NAMALWA (cell line): ENCODE measurements around the gene BORCS5.
"Not testable (repeated sequence)": the region's sequence is repeated elsewhere in the genome, so short reads cannot be mapped to it uniquely, and the experiment has no call there.

ENCODE experiments used
- DNase-seq: peaks from one replicate; pipeline ENCODE4 v3.0.0-alpha.2; 2015; ENCODE audit warnings: low spot score

BORCS5 gene

DNA sequence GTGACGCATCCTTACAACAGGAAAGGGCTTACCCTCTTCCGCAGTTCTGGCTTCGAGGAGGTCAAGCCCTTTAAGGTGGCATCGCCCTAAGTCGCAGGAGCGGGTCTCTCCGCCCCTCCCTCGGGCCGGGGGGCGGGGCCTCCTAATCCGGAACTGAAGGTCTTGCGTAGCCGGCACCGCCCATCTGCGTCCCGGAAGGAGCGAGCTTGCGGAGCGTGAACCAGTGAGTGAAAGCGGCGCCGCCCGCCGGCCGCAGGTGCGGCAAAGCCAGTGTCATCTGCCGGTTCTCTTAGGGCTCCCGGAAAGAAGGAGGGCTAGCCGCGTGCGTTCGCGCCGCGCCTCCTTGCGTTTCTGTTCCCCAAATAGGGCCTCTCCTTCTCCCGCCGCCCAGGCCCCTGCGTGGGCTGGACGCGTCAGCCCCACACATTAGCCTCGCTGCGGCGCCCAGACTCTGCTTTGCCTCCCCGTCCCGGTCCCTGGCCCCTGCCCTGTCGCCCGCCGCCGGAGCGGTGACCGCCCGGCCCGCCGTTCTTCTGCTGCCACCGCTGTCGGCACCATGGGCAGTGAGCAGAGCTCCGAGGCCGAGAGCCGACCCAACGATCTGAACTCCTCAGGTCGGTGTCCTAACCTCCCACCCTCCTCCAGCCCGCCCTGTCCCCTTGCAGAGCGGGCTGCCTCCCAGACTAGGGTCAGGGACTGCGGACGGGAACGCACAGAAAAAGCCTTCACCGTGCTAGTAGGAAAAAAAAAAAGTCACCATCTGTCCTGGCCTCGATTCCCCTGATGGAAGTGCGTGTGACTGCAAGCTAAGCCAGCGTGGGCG, at the start of gene BORCS5:
BORCS5 (plus strand) TSS at position 183 of the 823 bp plus-strand sequence; CDS start at position 557, 374 bp downstream.
- peak; percentile 99 for DNase-seq

DNA sequence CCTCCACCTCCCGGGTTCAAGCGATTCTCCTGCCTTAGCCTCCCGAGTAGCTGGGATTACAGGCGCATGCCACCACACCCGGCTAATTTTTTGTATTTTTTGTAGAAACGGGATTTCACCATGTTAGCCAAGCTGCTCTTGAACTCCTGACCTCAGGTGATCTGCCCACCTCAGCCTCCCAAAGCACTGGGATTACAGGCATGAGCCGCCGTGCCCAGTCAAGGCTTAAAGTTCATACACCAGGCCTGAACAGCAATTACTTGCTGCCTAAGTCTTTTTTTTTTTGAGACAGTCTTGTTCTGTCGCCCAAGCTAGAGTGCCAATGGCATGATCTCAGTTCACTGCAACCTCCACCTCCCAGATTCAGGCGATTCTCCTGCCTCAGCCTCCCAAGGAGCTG, 46.2 kb upstream of the BORCS5 start:
- DNase-seq = not testable (repeated sequence)

DNA sequence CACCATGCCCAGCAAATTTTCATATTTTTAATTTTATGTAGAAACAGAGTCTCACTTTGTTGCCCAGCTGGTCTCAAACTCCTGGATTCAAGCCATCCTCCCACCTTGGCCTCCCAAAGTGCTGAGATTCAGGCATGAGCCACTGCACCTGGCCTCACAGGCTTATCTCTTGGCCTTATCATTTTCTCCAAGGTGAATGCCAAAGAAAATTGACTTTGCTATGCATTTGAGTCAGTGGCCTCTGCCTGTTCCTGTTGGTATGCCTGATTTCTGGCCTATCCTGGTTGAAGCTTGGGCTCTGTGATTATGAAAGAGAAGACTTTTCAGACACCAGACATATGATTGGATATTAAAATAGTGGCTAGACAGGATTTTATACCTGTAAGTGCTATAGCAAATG, 41.0 kb upstream of the BORCS5 start:
- DNase-seq = no peak

DNA sequence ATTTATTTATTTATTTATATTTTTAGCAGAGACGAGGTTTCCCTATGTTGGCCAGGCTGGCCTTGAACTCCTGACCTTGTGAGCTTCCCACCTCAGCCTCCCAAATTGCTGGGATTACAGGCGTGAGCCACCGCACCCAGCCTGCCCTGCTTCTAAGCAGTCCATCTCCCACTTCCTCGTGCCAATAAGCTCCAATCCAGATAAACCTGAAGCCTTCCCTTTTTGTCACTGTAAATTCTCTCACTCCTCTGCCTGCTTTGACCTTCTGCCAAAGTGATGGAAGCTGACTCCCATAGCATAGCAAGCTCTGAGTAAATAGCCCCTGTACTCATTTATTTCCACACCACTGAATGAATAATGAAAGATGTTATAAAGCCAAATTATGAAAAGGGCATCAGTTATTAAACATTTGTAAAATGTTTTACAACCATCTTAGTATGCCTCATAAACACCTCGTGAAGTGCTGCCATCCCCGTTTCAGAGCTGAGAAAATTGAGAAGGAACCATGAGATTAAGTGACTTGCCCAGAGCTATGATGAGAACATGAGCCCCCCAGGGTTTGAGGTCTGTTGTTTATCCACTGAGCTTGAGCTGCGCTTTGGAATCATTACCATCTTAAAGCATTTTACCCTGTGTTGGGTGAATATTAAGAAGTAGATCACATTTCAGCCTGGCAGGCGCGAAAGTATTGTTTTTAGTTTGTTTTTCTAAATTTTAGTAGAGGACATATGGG, 37.3 kb upstream of the BORCS5 start:
- DNase-seq = no peak

DNA sequence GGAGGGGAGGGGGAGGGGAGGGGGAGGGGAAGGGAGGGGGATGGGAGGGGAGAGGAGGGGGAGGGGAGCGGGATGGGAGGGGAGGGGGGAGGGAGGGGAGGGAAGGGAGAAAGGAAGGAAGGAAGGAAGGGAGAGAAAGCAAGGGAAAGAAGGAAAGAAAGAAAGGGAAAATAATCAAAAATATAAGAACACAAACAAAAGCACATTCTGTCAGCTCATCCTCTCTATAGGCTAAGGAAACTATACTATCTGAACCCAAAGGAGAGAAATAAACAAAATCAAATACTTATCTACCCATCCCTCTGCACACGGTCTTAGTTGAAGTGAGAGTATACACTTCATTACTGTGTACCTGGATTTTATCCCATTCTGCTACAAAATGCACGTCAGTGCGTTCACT, 33.8 kb upstream of the BORCS5 start:
- no peak for DNase-seq

DNA sequence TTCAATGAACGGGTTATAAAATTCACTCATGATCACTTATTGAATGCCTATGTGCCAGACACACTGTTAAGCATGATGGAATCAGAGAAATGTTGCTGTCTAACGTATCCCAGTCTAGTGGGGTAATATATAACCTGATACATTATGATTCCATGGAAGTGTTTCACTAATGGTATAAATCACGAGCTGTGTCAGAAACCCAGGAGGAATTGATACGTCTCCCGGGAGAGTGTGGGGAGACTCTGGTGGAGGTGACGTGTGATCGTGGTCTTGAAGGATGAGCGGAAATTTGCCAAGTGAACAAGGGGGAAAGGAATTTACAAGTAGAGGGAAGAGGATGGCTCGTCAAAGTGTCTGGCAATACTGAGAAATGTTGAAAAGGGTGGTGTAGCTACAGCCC, 33.3 kb upstream of the BORCS5 start:
- no peak for DNase-seq

DNA sequence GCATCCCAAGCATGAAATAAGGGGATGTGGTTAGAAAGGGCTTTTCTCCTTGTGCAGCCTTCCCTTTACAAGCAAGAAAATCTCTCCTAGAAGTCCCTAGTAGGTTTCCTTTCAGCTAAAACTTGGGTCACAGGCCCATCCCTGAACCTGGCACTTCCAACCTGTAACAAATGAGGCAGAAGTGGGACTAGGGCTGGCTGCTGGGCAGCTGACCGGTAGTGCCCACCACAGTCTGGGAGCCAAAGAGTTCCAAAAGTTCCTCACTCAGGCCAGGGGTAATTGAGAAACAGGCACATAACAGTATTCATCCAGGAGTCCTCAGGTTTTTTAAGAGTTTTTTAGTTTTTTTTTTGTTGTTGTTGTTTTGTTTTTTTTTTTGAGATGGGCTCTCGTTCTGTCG, 30.6 kb upstream of the BORCS5 start:
- DNase-seq = no peak

DNA sequence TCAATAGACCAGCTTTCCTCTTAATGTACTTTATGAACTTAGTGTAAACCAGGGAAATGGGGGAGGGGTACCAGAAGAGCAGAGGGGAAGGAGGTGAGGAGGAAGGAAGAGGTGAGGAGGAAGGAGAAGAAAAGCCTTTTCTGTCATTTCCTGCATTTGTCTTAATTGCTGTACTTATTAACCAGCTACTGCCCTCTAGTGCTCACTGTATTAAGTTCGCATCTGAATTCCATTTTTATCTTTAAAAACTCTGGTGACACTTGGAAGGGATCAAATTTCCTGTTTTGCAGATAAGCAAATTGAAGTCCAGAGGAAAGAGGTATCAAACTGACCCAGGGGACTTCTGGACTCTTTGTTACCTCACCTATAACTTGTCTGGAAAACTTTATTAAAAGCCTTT, 29.1 kb upstream of the BORCS5 start:
- DNase-seq = peak; percentile 83

DNA sequence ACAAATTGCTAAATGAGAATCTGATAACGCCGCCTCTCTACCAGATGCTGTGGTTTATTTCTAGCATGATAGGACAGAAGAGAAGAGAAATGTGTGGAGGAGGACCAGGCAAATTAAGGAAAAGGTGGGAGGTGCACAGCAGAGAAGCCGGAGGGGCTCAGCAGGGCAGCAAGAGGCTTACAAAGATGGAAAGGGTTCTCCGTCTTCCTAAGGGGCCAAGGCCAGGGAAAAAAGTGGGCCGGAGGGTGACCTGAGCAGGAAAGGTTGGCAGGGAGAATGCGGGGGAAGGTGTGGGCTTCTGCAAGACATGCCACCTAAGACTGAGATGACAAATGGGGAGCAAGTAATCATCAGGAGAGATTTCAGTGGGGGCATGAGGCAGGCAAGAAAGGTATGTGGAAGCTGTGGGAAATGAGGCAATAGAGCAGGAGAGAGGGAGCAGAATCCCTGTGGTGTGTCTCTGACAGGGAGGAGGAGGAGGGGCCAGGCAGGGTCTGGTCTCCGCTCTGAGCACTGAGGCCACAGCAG, 25.6 kb upstream of the BORCS5 start:
- no peak for DNase-seq

DNA sequence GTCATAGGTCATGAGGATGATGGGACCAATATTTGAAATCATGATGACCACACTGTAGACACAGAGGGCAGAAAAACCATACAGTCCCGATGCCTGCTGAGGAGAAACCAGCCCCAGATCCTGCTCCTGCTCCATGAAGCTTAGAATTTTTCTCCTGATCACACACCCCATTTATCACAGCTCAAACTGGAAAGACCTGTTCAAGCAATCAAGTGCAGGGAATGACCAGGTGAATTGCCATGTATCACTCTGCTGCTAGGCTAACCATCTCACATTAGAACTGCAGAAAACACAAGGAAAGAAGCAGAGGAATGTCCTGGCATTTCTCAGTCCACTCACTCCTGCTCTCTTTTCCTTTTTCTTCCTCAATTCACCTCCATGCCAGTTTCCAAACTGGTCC, 25.0 kb upstream of the BORCS5 start:
- no peak for DNase-seq

DNA sequence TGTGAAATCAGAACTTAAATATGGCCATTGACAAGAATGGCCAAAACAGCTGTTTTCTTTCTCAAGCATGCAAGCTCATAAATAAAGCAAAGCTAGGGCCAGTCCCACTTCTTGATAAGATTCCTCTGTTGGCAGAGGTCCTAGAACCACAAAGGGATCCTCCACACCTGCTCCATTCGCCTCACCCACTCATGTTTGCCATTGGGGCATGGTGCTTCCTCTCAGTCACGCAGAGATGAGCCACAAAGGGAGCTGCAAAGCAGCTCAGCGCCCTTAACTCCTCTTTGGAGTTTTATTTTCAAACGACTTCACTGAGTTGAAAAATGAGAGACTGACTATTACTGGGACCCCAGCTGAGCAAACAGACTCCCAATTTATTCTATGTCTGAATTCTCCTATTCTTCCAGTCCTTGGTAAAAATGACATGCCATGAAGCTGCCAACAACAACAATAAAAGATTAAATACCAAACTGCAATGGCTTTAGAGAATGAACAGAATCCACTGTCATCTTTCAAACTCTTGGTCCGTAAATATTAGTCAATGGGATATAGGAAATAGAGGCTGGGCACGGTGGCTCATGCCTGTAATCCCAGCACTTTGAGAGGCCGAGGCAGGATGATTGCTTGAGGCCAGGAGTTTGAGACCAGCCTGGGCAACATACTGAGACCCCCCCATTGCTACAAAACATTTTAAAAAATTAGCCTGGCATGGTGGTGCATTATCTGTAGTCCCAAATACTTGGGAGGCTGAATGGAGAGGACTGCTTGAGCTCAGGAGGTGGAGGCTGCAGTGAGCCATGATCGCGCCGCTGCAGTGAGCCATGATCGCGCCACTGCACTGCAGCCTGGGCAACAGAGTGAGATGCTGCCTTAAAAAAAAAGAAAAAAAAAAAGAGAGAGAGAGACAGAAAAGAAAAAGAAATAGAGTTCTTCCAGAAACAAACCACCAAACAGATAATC, 23.2 kb upstream of the BORCS5 start:
- DNase-seq = no peak

DNA sequence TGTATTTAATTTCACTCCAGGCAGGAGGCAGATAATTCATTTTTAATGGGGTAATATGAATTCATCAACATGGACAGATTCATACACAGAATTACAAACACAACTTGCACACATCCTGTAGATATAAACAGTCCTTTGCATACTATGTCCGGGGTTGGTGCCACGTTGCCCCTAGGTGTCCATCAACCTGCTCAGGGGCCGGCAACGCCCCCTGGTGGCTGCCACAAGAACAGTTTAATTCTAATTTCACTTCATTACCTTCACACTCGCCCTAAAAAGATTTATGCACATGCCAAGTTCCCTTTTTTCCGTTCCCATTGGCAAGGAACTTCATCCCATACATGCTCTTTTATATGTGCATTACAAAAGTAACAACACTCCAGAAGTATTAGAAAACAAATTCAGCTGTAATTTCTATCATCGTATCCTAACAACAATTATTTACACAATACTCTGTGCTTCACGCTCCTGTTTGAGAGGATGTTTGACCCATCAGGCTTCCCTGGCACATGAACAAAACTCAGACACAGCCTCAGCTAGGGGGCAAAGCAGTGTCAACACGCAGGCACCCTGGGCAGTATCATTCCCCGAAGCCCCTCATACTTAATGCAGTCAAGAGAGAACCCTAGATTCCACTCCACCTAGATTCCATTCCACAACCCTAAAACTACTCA, 22.4 kb upstream of the BORCS5 start:
- peak; percentile 83 for DNase-seq

DNA sequence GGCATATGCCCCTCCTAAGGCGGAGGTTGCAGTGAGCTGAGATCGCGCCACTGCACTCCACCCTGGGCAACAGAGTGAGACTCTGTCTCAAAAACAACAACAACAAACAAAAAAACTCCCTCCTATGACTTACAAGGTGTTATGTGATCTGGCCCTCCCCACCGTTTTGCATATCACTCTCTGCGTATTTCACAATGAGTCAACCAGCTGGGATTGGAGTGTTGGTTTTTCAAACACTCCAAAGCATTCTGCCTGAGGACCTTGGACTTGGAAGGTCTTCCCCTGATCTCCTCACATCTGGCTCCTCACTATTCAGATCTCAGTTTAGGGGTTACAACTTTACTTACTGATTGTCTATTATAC, 20.8 kb upstream of the BORCS5 start:
- DNase-seq = no peak

DNA sequence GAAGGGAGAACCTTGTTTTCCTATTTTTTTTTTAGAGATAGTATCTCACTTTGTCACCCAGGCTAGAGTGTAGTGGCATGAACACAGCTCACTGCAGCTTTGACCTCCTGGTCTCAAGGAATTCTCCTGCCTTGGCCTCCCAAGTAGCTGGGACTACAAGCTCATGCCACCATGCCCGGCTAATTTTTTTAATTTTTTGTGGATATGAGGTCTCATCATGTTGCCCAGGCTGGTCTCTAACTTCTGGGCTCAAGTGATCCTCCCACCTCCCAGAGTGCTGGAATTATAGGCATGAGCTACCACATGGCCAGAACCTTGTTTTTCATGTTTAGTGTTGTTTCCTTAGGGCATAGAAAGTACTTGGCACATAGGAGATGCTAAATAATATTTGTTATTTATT, 20.4 kb upstream of the BORCS5 start:
- DNase-seq = no peak

DNA sequence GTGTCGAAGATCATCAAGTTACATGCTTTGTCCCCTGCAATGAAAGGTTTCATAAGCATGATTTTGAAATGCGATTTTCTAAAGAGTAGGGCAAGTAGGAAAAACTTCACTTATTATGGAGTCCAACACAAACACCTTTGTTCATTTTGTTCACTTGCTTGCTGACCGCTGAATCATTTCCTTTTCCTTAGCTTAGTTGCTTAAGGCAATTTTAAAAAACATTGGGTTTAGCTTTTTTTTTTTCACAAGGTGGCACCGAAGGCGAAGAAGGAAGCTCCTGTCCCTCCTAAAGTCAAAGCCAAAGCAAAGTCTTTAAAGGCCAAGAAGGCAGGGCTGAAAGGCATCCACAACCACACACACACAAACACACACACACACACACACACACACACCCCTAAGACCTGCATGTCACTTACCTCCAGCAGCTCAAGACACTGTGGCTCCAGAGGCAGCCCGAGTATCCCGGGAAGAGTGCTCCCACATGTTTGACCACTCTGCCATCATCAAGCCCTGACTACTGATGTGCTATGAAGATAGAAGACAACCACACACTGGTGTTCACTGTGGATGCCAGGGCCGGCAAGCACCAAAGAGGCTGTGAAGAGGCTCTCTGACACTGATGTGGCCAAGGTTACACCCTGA, 18.2 kb upstream of the BORCS5 start:
- DNase-seq = no peak

DNA sequence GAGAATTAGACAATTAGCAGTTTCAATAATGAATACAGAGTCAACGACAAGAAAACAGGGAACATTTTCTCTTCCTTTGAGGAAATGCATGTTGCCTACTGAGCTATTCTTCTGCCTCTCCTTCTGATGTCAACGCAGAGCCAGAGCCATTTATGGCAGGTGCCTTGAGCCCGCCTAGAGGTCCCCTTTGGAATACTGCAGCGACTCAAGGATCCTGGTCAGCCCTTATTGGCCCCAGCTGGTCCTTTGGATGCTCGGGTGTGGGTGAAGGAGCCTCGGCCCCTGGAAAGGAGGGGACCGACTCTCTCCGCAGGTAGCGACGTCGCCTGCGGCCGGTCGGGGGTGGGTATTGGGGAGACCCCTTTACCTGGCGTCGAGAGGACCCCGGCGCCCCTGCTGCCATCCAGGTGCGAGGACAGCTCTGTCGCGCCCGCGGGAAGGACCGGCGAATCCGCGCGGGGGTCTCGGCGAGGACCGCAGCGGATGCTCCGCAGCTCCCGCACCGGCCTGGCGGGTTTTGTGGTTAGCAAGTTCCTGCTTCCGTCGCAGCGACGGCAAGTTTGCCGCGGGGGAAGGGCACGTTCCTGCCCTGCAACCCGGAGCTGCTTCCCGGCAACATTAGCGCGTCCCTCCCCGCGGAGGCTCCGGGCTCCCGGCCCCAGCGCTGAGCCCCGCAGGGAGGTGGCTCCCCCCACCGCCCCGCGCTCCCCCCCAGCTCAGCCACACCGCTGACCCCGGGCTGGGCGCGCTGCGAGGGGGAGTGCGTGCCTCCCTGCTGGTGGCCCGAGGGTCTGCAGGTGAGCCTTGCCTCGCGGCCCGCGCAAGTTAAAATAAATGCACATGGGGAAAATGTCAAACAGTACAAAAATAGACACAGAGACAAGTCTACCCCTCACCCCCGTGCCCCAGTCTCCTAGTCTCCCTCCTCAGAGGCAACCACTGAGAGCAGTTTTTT, 6.9 kb upstream of the BORCS5 start, which contains the start of gene MANSC1:
MANSC1 (minus strand) TSS at position 532 of the 955 bp plus-strand sequence. CDS start 6,928 bp downstream, outside the sequence.
- DNase-seq = peak; percentile 66

DNA sequence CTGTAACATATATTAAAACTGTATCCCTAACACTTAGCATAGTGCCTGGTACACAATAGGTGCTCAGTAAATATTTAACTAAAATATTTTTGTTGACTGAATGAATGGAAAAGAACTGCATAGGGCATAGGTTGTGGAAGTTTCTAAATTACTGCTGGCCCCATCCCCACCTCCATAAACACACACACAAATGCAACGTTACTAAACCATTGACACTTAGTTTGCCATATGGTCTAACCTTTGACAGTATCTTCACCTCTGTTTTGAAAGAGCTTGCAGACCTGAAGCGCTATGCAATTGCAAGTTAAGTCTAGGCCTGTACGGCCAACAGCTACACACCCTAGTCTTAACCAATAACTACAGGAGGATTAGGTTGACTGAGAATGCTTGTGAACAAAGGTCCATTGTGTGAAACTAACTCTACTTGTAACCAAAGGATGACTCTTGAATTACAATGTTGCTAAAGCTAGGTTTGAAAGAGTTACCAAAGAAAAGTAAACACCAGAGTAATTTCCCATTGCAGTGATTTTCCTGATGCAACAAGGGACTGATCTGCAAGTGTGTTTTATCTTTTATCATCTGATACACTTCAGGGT, 5.9 kb upstream of the BORCS5 start:
- DNase-seq = no peak

DNA sequence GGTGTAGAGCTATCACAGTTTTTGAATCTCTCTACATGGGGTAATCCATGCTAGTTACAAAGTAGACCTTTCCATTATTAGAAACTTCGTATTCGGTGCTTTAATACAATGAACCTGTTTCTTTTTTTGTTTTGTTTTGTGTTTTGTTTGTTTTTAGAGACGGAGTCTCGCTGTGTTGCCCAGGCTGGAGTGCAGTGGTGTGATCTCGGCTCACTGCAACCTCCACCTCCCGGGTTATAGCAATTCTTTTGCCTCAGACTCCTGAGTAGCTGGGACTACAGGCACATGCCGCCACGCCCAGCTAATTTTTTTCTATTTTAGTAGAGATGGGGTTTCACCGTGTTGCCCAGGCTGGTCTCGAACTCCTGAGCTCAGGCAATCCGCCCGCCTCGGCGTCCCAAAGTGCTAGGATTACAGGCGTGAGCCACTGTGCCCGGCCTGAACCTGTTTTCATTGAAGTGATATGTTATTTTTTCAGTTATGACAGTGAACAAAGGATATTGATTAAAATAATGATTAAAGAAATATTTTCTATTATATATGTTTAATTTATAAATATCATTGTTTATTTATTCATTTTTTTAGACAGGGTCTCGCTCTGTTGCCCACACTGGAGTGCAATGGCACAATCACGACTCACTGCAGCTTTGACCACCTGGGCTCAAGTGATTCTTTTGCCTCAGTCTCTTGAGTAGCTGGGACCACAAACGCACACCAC, 5.3 kb upstream of the BORCS5 start:
- not testable (repeated sequence) for DNase-seq

DNA sequence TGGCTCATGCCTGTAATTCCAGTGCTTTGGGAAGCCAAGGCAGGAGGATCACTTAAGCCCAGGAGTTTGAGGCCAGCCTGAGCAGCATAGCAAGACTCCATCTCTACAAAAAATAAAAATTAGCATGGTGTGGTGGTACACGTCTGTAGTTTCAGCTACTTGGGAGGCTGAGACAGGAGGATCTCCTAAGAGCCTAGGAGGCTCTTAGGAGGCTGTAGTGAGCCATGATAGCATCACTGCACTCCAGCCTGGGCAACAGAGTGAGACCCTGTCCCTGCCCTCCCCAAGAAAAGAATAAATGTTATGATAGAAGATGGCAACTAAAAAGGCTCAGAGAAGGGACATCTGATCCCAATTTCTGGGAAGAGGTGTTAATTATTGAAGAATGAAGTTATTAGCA, 3.6 kb upstream of the BORCS5 start:
- DNase-seq = no peak
